Liver (tissue), 3 donors: ENCODE results near the gene PYGB.

Source experiments
- EGR1 ChIP-seq, 2 donors: IDR thresholded peaks; 2 replicates each; pipeline ENCODE4 v1.6.1; 2016 to 2018; ENCODE audit warnings: antibody characterized with exemption in 2 of 2, low read depth in 2 of 2
- FOXA1 ChIP-seq: IDR thresholded peaks from 2 replicates; pipeline ENCODE4 v1.6.1; 2016; ENCODE audit warnings: antibody characterized with exemption
- GABPA ChIP-seq, 2 donors: IDR thresholded peaks in 1 of 2; conservative IDR thresholded peaks in 1 of 2; 2 replicates each; pipeline ENCODE4 v1.6.1; 2016; ENCODE audit warnings: antibody characterized with exemption in 2 of 2, mild to moderate bottlenecking in 1 of 2, moderate library complexity in 1 of 2
- JUND ChIP-seq, 2 donors: IDR thresholded peaks; 2 replicates each; pipeline ENCODE4 v1.6.1; 2016; ENCODE audit warnings: antibody characterized with exemption in 2 of 2
- RAD21 ChIP-seq, 2 donors: IDR thresholded peaks; 2 replicates each; pipeline ENCODE4 v1.6.1; 2016; ENCODE audit warnings: antibody characterized with exemption in 2 of 2, mild to moderate bottlenecking in 2 of 2
- RXRA ChIP-seq, 2 donors: IDR thresholded peaks; 2 replicates each; pipeline ENCODE4 v1.6.1; 2017 to 2018; ENCODE audit warnings: antibody characterized with exemption in 2 of 2, mild to moderate bottlenecking in 1 of 2
- SP1 ChIP-seq: IDR thresholded peaks from 2 replicates; pipeline ENCODE4 v1.6.1; 2018; ENCODE audit warnings: antibody characterized with exemption, mild to moderate bottlenecking
- TAF1 ChIP-seq: conservative IDR thresholded peaks from 2 replicates; pipeline ENCODE4 v1.6.1; 2016; ENCODE audit warnings: antibody characterized with exemption, mild to moderate bottlenecking
- YY1 ChIP-seq: IDR thresholded peaks from 2 replicates; pipeline ENCODE4 v1.6.1; 2016; ENCODE audit warnings: antibody characterized with exemption, mild to moderate bottlenecking
- TF ChIP-seq, protein P1 (sequence below): fragments of 150-350 bp; IDR thresholded peaks from 2 replicates; pipeline ENCODE4 v1.5.1; 2017; ENCODE audit warnings: improper control_type of control experiment, low read depth, low read length; ENCODE audit not compliant: missing input control
- TF ChIP-seq, protein P2 (sequence below): IDR thresholded peaks from 2 replicates; pipeline ENCODE4 v1.6.1; 2016; ENCODE audit warnings: antibody characterized with exemption, mild to moderate bottlenecking
- TF ChIP-seq, protein P3 (sequence below): IDR thresholded peaks from 2 replicates; pipeline ENCODE4 v1.6.1; 2016; ENCODE audit warnings: antibody characterized with exemption
- TF ChIP-seq, protein P4 (sequence below): IDR thresholded peaks from 2 replicates; pipeline ENCODE4 v1.6.1; 2016; ENCODE audit warnings: antibody characterized with exemption
- TF ChIP-seq, protein P5 (sequence below): IDR thresholded peaks from 2 replicates; pipeline ENCODE4 v1.6.1; 2016; ENCODE audit warnings: antibody characterized with exemption
- donor health status: healthy.
- donor health status: healthy.

DNA sequence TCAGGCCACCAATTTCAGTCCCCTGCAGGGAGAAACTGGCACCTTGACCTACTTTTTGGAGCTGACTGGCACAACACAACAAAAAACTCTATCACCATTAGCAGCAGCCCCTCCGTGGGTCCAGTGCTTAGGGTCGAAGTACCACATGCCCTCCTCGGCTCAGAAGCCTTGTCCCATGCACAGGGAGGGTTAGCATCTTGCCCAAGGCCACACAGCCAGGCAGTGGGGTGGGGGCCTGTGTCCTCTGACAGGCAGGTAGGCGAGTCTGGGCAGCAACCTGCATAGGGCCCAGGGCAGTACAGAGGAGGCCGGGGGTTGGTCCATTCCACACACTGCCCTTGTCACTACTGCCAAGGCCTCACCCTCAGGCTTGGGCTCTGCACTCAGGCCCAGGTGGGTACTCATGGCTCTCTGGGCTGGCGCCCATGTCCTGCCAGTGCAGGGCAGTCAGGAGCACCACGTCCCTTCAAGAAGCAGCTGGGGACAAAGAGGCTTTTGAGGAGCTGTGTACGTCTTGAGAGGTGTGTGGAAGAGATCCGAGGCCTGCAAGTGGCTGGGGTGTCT is 53.6 kb downstream of the PYGB start:
- TF ChIP-seq RAD21 (IDR thresholded peaks at IDR 0.05) (no peak), FOXA1 (no peak), TAF1 (no peak), EGR1 (IDR thresholded peaks at IDR 0.05; ENCODE audit: low read depth in 2 of 2) (no peak), JUND (IDR thresholded peaks at IDR 0.05) (no peak), SP1 (no peak), YY1 (no peak), GABPA (IDR thresholded peaks at IDR 0.05 in 1 of 2, conservative IDR thresholded peaks at IDR 0.05 in 1 of 2) (no peak), RXRA (IDR thresholded peaks at IDR 0.05) (no peak)
- TF ChIP-seq, protein P1, sequence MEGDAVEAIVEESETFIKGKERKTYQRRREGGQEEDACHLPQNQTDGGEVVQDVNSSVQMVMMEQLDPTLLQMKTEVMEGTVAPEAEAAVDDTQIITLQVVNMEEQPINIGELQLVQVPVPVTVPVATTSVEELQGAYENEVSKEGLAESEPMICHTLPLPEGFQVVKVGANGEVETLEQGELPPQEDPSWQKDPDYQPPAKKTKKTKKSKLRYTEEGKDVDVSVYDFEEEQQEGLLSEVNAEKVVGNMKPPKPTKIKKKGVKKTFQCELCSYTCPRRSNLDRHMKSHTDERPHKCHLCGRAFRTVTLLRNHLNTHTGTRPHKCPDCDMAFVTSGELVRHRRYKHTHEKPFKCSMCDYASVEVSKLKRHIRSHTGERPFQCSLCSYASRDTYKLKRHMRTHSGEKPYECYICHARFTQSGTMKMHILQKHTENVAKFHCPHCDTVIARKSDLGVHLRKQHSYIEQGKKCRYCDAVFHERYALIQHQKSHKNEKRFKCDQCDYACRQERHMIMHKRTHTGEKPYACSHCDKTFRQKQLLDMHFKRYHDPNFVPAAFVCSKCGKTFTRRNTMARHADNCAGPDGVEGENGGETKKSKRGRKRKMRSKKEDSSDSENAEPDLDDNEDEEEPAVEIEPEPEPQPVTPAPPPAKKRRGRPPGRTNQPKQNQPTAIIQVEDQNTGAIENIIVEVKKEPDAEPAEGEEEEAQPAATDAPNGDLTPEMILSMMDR: no peak
- TF ChIP-seq, protein P2, sequence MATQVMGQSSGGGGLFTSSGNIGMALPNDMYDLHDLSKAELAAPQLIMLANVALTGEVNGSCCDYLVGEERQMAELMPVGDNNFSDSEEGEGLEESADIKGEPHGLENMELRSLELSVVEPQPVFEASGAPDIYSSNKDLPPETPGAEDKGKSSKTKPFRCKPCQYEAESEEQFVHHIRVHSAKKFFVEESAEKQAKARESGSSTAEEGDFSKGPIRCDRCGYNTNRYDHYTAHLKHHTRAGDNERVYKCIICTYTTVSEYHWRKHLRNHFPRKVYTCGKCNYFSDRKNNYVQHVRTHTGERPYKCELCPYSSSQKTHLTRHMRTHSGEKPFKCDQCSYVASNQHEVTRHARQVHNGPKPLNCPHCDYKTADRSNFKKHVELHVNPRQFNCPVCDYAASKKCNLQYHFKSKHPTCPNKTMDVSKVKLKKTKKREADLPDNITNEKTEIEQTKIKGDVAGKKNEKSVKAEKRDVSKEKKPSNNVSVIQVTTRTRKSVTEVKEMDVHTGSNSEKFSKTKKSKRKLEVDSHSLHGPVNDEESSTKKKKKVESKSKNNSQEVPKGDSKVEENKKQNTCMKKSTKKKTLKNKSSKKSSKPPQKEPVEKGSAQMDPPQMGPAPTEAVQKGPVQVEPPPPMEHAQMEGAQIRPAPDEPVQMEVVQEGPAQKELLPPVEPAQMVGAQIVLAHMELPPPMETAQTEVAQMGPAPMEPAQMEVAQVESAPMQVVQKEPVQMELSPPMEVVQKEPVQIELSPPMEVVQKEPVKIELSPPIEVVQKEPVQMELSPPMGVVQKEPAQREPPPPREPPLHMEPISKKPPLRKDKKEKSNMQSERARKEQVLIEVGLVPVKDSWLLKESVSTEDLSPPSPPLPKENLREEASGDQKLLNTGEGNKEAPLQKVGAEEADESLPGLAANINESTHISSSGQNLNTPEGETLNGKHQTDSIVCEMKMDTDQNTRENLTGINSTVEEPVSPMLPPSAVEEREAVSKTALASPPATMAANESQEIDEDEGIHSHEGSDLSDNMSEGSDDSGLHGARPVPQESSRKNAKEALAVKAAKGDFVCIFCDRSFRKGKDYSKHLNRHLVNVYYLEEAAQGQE: no peak
- TF ChIP-seq, protein P3, sequence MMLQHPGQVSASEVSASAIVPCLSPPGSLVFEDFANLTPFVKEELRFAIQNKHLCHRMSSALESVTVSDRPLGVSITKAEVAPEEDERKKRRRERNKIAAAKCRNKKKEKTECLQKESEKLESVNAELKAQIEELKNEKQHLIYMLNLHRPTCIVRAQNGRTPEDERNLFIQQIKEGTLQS: no peak
- TF ChIP-seq, protein P4, sequence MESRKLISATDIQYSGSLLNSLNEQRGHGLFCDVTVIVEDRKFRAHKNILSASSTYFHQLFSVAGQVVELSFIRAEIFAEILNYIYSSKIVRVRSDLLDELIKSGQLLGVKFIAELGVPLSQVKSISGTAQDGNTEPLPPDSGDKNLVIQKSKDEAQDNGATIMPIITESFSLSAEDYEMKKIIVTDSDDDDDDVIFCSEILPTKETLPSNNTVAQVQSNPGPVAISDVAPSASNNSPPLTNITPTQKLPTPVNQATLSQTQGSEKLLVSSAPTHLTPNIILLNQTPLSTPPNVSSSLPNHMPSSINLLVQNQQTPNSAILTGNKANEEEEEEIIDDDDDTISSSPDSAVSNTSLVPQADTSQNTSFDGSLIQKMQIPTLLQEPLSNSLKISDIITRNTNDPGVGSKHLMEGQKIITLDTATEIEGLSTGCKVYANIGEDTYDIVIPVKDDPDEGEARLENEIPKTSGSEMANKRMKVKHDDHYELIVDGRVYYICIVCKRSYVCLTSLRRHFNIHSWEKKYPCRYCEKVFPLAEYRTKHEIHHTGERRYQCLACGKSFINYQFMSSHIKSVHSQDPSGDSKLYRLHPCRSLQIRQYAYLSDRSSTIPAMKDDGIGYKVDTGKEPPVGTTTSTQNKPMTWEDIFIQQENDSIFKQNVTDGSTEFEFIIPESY: no peak
- TF ChIP-seq, protein P5, sequence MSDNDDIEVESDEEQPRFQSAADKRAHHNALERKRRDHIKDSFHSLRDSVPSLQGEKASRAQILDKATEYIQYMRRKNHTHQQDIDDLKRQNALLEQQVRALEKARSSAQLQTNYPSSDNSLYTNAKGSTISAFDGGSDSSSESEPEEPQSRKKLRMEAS: no peak
